GM06990 (cell line): ENCODE results near the gene GRAMD1C.

Experiments used
- DNase-seq: peaks from one replicate; pipeline ENCODE4 v3.0.0-alpha.2; 2011; ENCODE audit not compliant: insufficient read length; ENCODE audit errors: extremely low read depth
- H3K27me3 ChIP-seq: replicated peaks from 2 replicates; pipeline ENCODE4 v1.6.0; 2011; ENCODE audit warnings: low read length; ENCODE audit not compliant: control insufficient read depth, insufficient read depth
- H3K36me3 ChIP-seq: 2 replicates; pipeline ENCODE4 v1.5.1; 2011; ENCODE audit warnings: low read length; ENCODE audit not compliant: control insufficient read depth, insufficient read depth
- H3K4me3 ChIP-seq: replicated peaks from 2 replicates; pipeline ENCODE4 v1.5.1; 2011; ENCODE audit warnings: low read depth, mild to moderate bottlenecking, control low read depth, low read length
- TF ChIP-seq, protein P1 (sequence below): IDR thresholded peaks from 2 replicates; pipeline ENCODE4 v1.5.1; 2011; ENCODE audit warnings: low read length, control low read depth, mild to moderate bottlenecking, inconsistent platforms; ENCODE audit not compliant: insufficient read depth, poor library complexity, severe bottlenecking

Gene GRAMD1C

DNA sequence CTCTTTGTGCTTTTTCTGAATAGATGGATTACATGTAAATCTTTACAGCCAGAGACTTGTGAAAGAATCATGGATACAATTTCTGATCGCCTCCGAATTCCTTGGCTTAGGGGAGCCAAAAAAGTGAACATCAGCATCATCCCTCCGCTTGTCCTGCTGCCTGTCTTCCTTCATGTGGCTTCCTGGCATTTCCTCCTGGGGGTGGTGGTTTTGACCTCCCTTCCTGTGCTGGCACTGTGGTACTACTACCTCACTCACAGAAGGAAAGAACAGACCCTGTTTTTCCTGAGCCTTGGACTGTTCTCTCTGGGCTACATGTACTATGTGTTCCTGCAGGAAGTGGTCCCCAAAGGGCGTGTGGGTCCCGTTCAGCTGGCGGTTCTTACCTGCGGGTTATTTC lies 115.1 kb downstream of the GRAMD1C start:
- Histone ChIP-seq H3K36me3 (no peaks in the 10 kb centered on the region), H3K4me3 (no peak overlapping the region), H3K27me3 (no peaks in the 10 kb centered on the region)
- TF ChIP-seq, protein P1, sequence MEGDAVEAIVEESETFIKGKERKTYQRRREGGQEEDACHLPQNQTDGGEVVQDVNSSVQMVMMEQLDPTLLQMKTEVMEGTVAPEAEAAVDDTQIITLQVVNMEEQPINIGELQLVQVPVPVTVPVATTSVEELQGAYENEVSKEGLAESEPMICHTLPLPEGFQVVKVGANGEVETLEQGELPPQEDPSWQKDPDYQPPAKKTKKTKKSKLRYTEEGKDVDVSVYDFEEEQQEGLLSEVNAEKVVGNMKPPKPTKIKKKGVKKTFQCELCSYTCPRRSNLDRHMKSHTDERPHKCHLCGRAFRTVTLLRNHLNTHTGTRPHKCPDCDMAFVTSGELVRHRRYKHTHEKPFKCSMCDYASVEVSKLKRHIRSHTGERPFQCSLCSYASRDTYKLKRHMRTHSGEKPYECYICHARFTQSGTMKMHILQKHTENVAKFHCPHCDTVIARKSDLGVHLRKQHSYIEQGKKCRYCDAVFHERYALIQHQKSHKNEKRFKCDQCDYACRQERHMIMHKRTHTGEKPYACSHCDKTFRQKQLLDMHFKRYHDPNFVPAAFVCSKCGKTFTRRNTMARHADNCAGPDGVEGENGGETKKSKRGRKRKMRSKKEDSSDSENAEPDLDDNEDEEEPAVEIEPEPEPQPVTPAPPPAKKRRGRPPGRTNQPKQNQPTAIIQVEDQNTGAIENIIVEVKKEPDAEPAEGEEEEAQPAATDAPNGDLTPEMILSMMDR, result no peak
- no peak for DNase-seq

DNA sequence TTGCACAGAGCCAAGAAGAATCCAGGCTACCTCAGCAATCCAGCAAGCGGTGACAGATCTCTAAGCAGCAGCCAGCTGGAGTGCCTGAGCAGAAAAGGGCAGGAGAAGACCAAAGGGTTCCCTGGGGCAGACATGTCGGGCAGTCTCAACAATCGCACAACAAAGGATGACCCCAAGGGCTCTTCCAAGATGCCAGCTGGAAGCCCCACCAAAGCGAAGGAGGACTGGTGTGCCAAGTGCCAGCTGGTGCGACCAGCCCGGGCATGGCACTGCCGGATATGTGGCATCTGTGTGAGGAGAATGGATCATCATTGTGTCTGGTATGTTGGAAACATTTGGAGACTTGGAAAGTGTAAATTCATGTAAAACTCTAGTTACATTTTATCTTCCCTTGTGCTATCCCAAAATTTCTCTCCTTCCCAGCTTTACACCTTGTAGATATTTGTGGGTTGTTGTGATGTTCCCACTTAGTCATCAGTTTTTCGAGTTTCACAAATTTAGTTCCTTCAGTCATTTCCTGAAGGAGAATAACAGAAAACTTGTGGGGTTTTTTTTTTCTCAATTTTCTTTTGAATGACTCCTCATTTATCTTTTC lies 115.6 kb downstream of the GRAMD1C start:
- no peak for DNase-seq
- no peaks in the 10 kb centered on the region for H3K27me3 ChIP-seq
- no peaks in the 10 kb centered on the region for H3K36me3 ChIP-seq
- TF ChIP-seq, protein P1, result no peak
- no peak overlapping the region for H3K4me3 ChIP-seq

DNA sequence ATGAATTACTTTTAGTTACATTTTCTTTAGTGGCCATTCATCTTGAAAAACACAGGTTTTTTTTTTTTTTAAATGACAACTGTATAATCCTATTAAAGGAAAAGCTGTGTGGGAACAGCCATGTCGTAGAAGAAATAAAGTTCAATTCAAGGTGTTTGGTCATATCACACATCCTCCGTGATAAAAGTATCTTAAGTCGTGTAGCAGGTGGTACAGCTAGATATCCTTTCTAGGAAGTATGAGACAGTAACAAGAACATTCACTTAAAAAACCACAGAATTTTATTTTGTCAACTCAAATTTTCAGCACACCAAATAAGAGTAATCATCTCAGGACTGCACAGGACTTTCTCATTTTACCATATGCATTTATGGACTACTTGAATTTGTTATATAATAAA lies 125.3 kb downstream of the GRAMD1C start:
- Histone ChIP-seq H3K36me3 (no peaks in the 10 kb centered on the region), H3K4me3 (no peak overlapping the region), H3K27me3 (no peaks in the 10 kb centered on the region)
- DNase-seq, result no peak
- TF ChIP-seq, protein P1, result no peak

DNA sequence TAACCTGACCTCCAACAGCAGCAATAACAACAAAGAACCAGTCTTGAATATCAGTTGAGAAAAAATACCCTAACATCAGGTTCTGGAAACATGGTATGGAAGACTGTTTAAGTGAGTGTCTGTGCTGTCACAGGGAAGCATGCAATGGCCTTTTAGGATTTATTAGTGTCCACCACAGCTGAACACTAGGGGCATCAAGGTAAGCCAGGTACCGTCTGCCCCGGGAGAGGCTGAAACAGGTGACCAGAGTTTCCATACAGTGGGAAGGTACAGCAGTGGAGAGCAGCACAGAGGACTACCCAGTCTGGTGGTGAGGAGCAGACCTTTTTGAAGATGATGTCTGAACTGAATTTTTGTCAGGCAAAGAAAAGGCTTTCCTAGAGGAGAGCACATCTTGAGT lies 127.6 kb downstream of the GRAMD1C start:
- TF ChIP-seq, protein P1, result no peak
- no peaks in the 10 kb centered on the region for H3K27me3 ChIP-seq
- H3K4me3 ChIP-seq, result no peak overlapping the region
- H3K36me3 ChIP-seq, result no peaks in the 10 kb centered on the region
- no peak for DNase-seq

DNA sequence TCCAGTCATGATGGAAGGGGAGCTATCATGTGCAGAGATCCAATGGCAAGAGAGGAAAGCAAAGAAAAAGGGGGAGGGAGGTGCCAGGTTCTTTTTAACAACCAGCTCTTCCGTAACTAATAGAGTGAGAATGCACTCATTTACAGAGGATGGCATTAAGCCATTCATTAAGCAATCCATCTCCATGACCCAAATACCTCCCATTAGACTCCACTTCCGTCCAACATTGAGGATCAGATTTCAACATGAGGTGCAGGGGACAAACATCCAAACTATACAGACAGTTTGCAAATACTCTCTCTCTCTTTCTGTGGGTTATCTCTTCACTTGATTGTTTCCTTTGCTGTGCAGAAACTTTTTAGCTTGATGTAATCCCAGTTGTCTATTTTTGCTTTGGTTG lies 130.4 kb downstream of the GRAMD1C start:
- DNase-seq, result no peak

More for the DNA sequence above, 130.4 kb downstream of the GRAMD1C start:
- no peak overlapping the region for H3K4me3 ChIP-seq
- no peaks in the 10 kb centered on the region for H3K36me3 ChIP-seq
- TF ChIP-seq, protein P1, result no peak
- no peaks in the 10 kb centered on the region for H3K27me3 ChIP-seq
